GM21423 (cell line): ENCODE measurements around the gene FBXO21.
"Not testable (repeated sequence)": the region's sequence is repeated elsewhere in the genome, so short reads cannot be mapped to it uniquely, and the experiment has no call there.

Experiments
- ATAC-seq: cut with Tn5 transposase; IDR thresholded peaks from one replicate; pipeline ENCODE4 v1.9.1; 2021; ENCODE audit warnings: mild to moderate bottlenecking, moderate library complexity; ENCODE audit not compliant: unreplicated experiment

FBXO21 gene

GRCh38 chr12:117109943-117110635 lies 80.2 kb downstream of the FBXO21 start:
- no peak for ATAC-seq

GRCh38 chr12:117105902-117106301 lies 84.4 kb downstream of the FBXO21 start:
- no peak for ATAC-seq

- ATAC-seq = not testable (repeated sequence)
Observed at GRCh38 chr12:117104003-117104402, 86.3 kb downstream of the FBXO21 start.

- no peak for ATAC-seq
Observed at GRCh38 chr12:117102800-117103181, 87.5 kb downstream of the FBXO21 start.

GRCh38 chr12:117101953-117102799 lies 88.1 kb downstream of the FBXO21 start:
- no peak for ATAC-seq

- no peak for ATAC-seq
Observed at GRCh38 chr12:117100851-117101673, 89.2 kb downstream of the FBXO21 start.

- no peak for ATAC-seq
Observed at GRCh38 chr12:117100251-117100650, 90.0 kb downstream of the FBXO21 start.

GRCh38 chr12:117098361-117099217 lies 91.7 kb downstream of the FBXO21 start:
- peak; percentile 38 for ATAC-seq

- ATAC-seq = no peak
Observed at GRCh38 chr12:117098024-117098360, 92.3 kb downstream of the FBXO21 start.

GRCh38 chr12:117097159-117097558 lies 93.1 kb downstream of the FBXO21 start:
- no peak for ATAC-seq

- no peak for ATAC-seq
Observed at GRCh38 chr12:117096501-117097042, 93.7 kb downstream of the FBXO21 start.

- ATAC-seq = not testable (repeated sequence)
Observed at GRCh38 chr12:117095191-117095590, 95.1 kb downstream of the FBXO21 start.

GRCh38 chr12:117093918-117094630 lies 96.2 kb downstream of the FBXO21 start:
- ATAC-seq = no peak

- ATAC-seq = no peak
Observed at GRCh38 chr12:117093431-117093830, 96.8 kb downstream of the FBXO21 start.

- no peak for ATAC-seq
Observed at GRCh38 chr12:117092886-117093285, 97.4 kb downstream of the FBXO21 start.

GRCh38 chr12:117092511-117092780 lies 97.8 kb downstream of the FBXO21 start:
- ATAC-seq = no peak
